ENCODE results near the gene LAG3.

LAG3 gene

GRCh38 chr12:6780573-6780972 lies 8.3 kb downstream of the LAG3 start:
- no peak for TF ChIP-seq CTCF (conservative IDR thresholded peaks at IDR 0.05; ENCODE audit: low read length)
- no peak for TF ChIP-seq EZH2phosphoT487 (IDR thresholded peaks at IDR 0.05; ENCODE audit: borderline replicate concordance)
- Histone ChIP-seq H3K9ac (ENCODE audit: low read depth, low read length, poor library complexity, severe bottlenecking) (no peak overlapping the region), H2AFZ (ENCODE audit: low read length) (no peak overlapping the region), H3K4me3 (ENCODE audit: low read length, poor library complexity, severe bottlenecking) (no peak overlapping the region), H3K4me2 (ENCODE audit: low read depth, low read length, poor library complexity, severe bottlenecking) (no peak overlapping the region), H3F3A (ENCODE audit: low read depth) (no peaks in the 10 kb centered on the region), H3K4me1 (ENCODE audit: insufficient read depth, low read length, poor library complexity, severe bottlenecking) (peaks cover 4% of the 10 kb centered on the region), H4K20me1 (ENCODE audit: insufficient read depth, low read length, poor library complexity, severe bottlenecking) (no peaks in the 10 kb centered on the region), H3K9me2 (replicated peaks; ENCODE audit: low read depth, low read length) (no peaks in the 10 kb centered on the region), H3K9me3 (ENCODE audit: insufficient read depth, low read depth, low read length) (no peaks in the 10 kb centered on the region), H3K36me3 (ENCODE audit: insufficient read depth, low read length) (no peaks in the 10 kb centered on the region), H3K27me3 (ENCODE audit: insufficient read depth, low read length, poor library complexity, severe bottlenecking) (no peaks in the 10 kb centered on the region), H3K79me2 (ENCODE audit: insufficient read depth, low read length) (no peaks in the 10 kb centered on the region)

GRCh38 chr12:6782119-6782518 lies 9.8 kb downstream of the LAG3 start:
- Histone ChIP-seq H3K36me3 (ENCODE audit: insufficient read depth, low read length) (no peaks in the 10 kb centered on the region), H2AFZ (ENCODE audit: low read length) (no peak overlapping the region), H3K9me3 (ENCODE audit: insufficient read depth, low read depth, low read length) (no peaks in the 10 kb centered on the region), H3K9ac (ENCODE audit: low read depth, low read length, poor library complexity, severe bottlenecking) (no peak overlapping the region), H3F3A (ENCODE audit: low read depth) (no peaks in the 10 kb centered on the region), H3K4me1 (ENCODE audit: insufficient read depth, low read length, poor library complexity, severe bottlenecking) (peaks cover 13% of the 10 kb centered on the region), H4K20me1 (ENCODE audit: insufficient read depth, low read length, poor library complexity, severe bottlenecking) (no peaks in the 10 kb centered on the region), H3K4me3 (ENCODE audit: low read length, poor library complexity, severe bottlenecking) (no peak overlapping the region), H3K79me2 (ENCODE audit: insufficient read depth, low read length) (no peaks in the 10 kb centered on the region), H3K27me3 (ENCODE audit: insufficient read depth, low read length, poor library complexity, severe bottlenecking) (no peaks in the 10 kb centered on the region), H3K9me2 (replicated peaks; ENCODE audit: low read depth, low read length) (no peaks in the 10 kb centered on the region), H3K4me2 (ENCODE audit: low read depth, low read length, poor library complexity, severe bottlenecking) (no peak overlapping the region)
- no peak for TF ChIP-seq EZH2phosphoT487 (IDR thresholded peaks at IDR 0.05; ENCODE audit: borderline replicate concordance)
- TF ChIP-seq CTCF (conservative IDR thresholded peaks at IDR 0.05; ENCODE audit: low read length): no peak

GRCh38 chr12:6782850-6783566 lies 10.7 kb downstream of the LAG3 start:
- no peaks in the 10 kb centered on the region for H3K79me2 ChIP-seq (ENCODE audit: insufficient read depth, low read length)
- no peaks in the 10 kb centered on the region for H3F3A ChIP-seq (ENCODE audit: low read depth)
- peak overlapping the region; percentile 21; the same call in 1 of the 2 replicates for H2AFZ ChIP-seq (ENCODE audit: low read length)
- no peak overlapping the region for H3K4me2 ChIP-seq (ENCODE audit: low read depth, low read length, poor library complexity, severe bottlenecking)
- H3K9ac ChIP-seq (ENCODE audit: low read depth, low read length, poor library complexity, severe bottlenecking): peak overlapping the region; percentile 24
- no peak overlapping the region for H3K4me3 ChIP-seq (ENCODE audit: low read length, poor library complexity, severe bottlenecking)
- TF ChIP-seq EZH2phosphoT487 (IDR thresholded peaks at IDR 0.05; ENCODE audit: borderline replicate concordance): no peak
- H4K20me1 ChIP-seq (ENCODE audit: insufficient read depth, low read length, poor library complexity, severe bottlenecking): no peaks in the 10 kb centered on the region
- no peaks in the 10 kb centered on the region for H3K9me2 ChIP-seq (replicated peaks; ENCODE audit: low read depth, low read length)
- H3K4me1 ChIP-seq (ENCODE audit: insufficient read depth, low read length, poor library complexity, severe bottlenecking): peaks cover 13% of the 10 kb centered on the region
- H3K27me3 ChIP-seq (ENCODE audit: insufficient read depth, low read length, poor library complexity, severe bottlenecking): no peaks in the 10 kb centered on the region
- no peaks in the 10 kb centered on the region for H3K36me3 ChIP-seq (ENCODE audit: insufficient read depth, low read length)
- H3K9me3 ChIP-seq (ENCODE audit: insufficient read depth, low read depth, low read length): no peaks in the 10 kb centered on the region

GRCh38 chr12:6783828-6784227 lies 11.5 kb downstream of the LAG3 start:
- peaks cover 10% of the 10 kb centered on the region for H3K4me1 ChIP-seq (ENCODE audit: insufficient read depth, low read length, poor library complexity, severe bottlenecking)
- no peak overlapping the region for H3K9ac ChIP-seq (ENCODE audit: low read depth, low read length, poor library complexity, severe bottlenecking)
- H3K9me2 ChIP-seq (replicated peaks; ENCODE audit: low read depth, low read length): no peaks in the 10 kb centered on the region
- no peaks in the 10 kb centered on the region for H3F3A ChIP-seq (ENCODE audit: low read depth)
- H3K4me3 ChIP-seq (ENCODE audit: low read length, poor library complexity, severe bottlenecking): no peak overlapping the region
- TF ChIP-seq EZH2phosphoT487 (IDR thresholded peaks at IDR 0.05; ENCODE audit: borderline replicate concordance) (no peak), CTCF (conservative IDR thresholded peaks at IDR 0.05; ENCODE audit: low read length) (no peak)
- no peak overlapping the region for H3K4me2 ChIP-seq (ENCODE audit: low read depth, low read length, poor library complexity, severe bottlenecking)
- H3K27me3 ChIP-seq (ENCODE audit: insufficient read depth, low read length, poor library complexity, severe bottlenecking): no peaks in the 10 kb centered on the region
- H4K20me1 ChIP-seq (ENCODE audit: insufficient read depth, low read length, poor library complexity, severe bottlenecking): no peaks in the 10 kb centered on the region
- H3K36me3 ChIP-seq (ENCODE audit: insufficient read depth, low read length): no peaks in the 10 kb centered on the region
- no peak overlapping the region for H2AFZ ChIP-seq (ENCODE audit: low read length)
- no peaks in the 10 kb centered on the region for H3K79me2 ChIP-seq (ENCODE audit: insufficient read depth, low read length)
- no peaks in the 10 kb centered on the region for H3K9me3 ChIP-seq (ENCODE audit: insufficient read depth, low read depth, low read length)

Data from Loucy (cell line).